NCI-H82 treated with DMSO at 0.1 percent for 48 hours (cell line): ENCODE measurements around the gene MTMR6.

Source experiments
- DNase-seq: peaks from one replicate; lab custom pipeline; 2025; ENCODE audit not compliant: unreplicated experiment; lab: John Stamatoyannopoulos, UW

MTMR6 gene

DNA sequence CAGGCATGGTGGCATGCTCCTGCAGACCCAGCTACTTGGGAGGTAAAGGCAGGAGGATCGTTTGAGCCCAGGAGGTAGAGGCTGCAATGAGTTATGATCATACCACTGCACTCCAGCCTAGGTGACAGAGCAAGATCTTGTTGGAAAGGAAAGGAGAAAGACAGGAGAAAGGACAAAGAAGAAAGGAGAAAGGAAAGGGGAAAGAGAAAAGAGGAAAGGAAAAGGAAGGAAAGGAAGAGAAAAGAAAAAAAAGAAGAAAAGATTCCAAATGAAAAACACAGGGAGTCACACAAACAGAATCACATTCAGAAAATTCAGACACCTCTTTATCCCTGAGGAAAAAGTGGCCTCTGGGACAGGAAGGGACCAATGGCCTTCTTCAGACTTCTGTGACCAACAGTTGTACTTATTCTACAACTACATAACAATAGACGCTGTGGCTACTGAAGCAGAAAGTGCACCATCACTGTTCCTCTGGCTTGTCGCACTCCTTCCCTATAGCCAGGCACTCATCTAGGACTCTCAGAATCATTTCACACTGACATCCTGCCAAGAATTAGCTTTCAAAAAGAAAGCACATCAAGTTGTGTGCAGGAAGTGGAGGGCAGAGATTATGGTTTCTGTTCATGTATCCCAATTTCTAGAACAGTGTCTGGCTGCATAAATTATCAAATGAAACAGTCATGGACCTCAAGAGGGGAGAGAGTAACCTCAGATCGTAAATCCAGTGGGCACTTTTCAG, 5.9 kb downstream of the MTMR6 start:
- DNase-seq, result no peak

- DNase-seq, result no peak
Measured at GRCh38 chr13:25280396-25280795, 6.9 kb downstream of the MTMR6 start.

- DNase-seq, result no peak
Measured at GRCh38 chr13:25276748-25277147, 10.5 kb downstream of the MTMR6 start.

DNA sequence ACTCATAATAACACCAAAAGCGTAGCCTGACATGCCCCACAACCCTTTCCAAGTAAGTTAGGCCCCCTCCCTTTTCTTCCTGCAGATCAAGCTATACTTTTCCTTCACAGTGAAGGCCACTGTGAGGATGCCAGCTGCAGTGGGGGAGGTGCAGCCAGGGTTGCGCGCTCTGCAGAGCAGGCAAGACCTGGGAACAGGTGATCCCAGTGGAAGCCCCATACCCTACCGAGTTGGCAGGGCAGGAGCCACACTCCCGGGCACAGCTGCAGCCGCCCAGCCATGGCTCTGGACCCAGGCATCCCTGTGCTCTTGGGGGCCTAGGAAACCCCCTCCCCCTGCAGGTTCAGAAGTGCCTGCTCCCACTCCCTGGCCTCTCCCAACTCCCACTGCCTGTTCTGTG, 18.7 kb downstream of the MTMR6 start:
- no peak for DNase-seq

DNA sequence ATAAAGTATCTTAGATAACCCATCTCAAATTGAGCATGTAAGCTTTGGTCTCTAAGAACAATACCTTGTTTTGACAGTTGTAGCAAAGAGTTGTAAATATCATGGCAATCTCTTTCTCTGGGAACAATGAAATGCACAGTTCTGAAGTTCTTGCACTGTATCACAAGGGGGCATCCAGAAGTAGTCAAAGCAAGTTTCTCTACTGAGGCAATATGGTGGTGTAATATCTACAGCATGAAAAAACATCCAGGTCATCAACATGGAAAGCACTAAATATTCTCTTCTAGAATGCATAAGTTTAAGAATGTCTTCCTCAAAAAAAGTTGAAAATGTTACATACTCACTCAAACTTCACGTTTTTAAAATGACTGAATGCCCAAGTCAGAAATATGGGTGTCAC, 19.6 kb downstream of the MTMR6 start:
- no peak for DNase-seq

DNA sequence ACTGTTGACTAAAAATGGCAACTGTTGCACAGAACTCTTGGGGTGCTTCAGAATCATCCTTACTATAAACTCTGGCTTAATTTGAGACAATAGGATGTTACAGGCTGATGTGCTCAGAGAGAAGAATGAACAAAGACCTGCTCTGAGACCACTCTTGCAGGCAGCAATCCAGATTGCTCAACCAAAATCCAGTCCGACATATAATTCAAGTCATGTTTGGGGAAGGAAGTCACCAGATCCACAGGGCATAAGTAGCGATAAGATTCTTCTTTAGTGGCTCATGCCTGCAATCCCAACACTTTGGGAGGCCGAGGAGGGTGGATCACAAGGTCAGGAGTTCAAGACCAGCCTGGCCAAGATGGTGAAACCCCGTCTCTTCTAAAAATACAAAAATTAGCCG, 20.6 kb downstream of the MTMR6 start:
- DNase-seq, result no peak

DNA sequence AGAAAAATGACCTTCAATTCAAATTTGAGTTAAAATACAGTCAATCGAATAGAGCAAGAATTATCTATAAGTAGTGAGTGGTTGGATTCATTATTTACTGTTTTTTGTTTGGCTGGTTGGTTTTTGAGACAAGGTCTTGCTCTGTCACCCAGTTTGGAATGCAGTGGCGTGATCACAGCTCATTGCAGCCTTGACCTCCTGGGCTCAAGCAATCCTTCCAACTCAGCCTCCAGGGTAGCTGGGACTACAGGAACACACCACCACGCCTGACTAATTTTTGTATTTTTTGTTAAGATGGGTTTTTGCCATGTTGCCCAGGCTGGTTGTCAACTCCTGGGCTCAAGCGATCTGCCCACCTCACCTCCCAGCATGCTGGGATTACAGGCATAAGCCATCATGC, 25.0 kb downstream of the MTMR6 start:
- no peak for DNase-seq

DNA sequence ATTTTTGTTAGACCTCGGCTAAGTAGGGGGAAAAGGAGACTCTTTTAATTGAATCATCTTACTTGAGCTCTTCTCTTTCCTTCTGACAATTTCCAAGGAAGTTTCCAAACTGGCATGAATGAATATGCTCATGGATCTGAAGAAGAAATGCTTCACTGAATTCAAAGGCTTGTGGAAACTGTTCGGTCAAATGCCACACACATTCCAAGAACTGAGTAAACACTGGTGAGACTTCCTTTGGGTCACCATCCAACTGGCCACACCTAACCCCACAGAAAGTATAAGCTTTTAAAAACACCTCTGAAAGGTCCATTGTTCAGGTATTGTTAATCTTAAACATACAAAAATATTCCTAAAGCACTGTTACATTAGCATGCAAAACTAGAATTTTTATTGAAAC, 33.6 kb downstream of the MTMR6 start:
- DNase-seq, result no peak

GRCh38 chr13:25252752-25253151, 34.5 kb downstream of the MTMR6 start:
- DNase-seq, result no peak

GRCh38 chr13:25252225-25252624, 35.1 kb downstream of the MTMR6 start:
- no peak for DNase-seq

GRCh38 chr13:25249001-25249543, 38.2 kb downstream of the MTMR6 start:
- DNase-seq, result peak; percentile 89

DNA sequence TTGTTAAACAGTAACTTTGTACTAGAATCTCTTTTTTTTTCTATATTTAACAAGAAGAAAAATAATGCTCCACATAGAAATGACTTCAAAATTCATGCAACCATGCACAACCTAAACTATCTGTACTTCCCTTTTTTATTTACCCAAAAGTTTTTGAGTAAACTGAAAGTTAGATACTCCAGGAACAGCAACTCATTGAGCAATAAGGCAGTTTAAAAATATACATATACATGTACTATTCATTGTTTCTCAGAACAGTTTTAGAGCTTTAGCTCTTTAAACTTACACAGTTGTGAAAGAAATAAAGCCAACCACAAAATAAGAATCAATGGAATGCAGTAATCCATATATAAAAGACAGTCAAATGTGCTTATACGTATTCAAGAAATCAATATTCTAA, 39.2 kb downstream of the MTMR6 start:
- no peak for DNase-seq

- no peak for DNase-seq
Measured at GRCh38 chr13:25247360-25247759, 39.9 kb downstream of the MTMR6 start.

- no peak for DNase-seq
Measured at GRCh38 chr13:25244123-25244522, 43.2 kb downstream of the MTMR6 start.

GRCh38 chr13:25242956-25243355, 44.3 kb downstream of the MTMR6 start:
- no peak for DNase-seq

DNA sequence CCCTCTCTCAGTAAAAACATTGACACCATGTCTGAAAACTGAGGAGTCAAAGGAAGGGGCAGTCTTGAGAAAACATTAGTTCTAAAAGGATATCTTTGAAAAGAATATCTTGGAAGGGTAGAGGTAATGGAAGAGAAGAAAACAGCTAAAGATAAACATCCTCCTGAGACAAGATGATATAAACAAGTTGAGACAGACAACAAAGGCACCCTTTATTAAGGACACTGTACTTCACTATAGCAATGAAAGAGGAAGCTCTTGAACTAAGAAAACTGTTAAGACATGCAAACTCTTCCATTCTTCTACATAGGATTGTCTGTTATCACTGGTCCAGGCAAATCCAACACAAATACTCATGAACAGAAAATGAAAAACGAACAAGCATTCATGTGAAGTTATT, 46.3 kb downstream of the MTMR6 start:
- no peak for DNase-seq

DNA sequence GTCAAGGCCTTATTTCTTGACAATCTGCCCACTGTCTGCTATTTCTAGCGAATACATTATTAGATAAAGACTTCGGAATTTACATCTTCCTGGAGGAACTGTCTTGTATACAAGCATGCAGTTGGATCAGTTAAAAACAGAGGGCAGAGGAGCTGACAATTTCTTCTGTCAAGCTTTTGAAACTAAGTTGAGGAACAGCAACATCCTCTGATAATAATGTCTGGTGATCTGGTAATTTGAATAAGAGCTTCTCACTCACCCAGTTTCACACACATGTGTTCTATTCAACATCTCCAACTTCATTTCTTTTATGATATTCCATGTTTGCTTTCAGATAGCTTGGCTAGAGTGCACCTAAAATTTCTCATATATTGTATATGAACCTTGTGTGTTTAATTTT, 50.2 kb downstream of the MTMR6 start:
- no peak for DNase-seq

GRCh38 chr13:25233861-25234260, 53.4 kb downstream of the MTMR6 start:
- DNase-seq, result no peak

DNA sequence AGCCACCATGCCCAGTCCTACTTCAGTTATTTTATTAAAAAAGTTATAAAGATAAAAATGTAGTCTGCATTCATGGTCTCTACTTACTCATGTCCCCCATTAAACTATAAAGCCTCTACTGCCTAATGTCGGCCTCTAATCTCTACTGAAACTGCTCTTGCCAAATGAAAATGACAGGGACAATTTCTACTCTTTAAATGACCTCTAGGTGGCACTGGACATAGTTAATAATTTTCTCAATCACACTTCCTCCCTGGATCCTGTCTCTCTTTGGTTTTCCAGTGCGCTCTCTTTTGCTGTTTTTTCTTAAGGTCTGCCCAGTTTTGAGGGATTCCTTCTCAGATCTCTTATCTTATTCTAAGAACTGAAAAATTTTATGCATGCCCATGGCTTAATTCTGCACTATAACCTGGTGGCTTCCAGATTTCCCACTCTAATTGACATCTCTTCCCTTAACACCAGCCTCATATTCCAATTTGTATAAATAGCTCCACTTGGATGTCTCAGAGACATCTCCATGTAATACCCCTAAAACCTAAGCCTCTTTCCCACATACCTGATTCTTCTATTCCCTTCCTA, 54.3 kb downstream of the MTMR6 start:
- peak; percentile 75 for DNase-seq

GRCh38 chr13:25231517-25231916, 55.8 kb downstream of the MTMR6 start:
- DNase-seq, result no peak

DNA sequence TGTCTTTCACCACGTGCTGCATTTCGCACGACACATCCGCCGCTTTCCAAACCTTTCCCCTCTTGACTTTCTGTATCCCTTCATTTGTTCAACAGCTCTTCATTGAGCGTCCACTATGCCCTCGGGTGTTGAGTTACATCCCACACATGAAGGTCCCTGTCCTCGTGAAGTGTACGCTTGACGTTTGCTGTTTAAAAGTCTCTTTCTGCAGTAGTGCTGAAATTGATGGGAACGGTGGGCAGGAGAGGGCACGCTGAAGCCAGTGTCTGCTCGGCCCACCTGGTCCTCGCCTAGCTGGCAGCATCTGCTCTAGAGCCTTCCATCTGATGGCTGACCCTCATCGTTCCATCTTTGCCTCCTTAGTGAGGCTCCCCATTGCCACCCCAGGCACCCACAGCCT, 59.6 kb downstream of the MTMR6 start:
- no peak for DNase-seq

DNA sequence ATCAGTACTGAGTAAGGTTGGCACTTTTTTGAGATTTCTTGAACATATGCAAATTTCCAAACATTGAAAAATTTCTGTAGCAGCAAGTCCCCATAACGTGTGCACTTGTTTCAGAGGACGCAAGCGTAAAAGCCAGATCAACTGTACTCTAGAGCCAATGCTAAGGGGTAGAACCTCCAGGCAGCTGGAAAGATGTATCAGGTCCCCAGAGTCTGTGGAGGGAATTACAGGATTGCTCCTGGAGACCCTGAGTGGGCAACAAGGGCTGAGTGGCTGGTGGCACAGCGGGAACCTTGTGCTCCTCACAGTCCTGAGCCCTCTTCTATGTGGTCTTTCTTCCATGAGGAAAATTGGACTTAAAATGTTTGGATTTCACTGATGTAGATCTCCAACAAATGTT, 61.3 kb downstream of the MTMR6 start:
- DNase-seq, result no peak

GRCh38 chr13:25224151-25224550, 63.1 kb downstream of the MTMR6 start:
- DNase-seq, result no peak
